GM21825 (cell line): ENCODE data around the gene CXCL8.
"Not testable (repeated sequence)": the region's sequence is repeated elsewhere in the genome, so short reads cannot be mapped to it uniquely, and the experiment has no call there.

Experiments used
- ATAC-seq: cut with Tn5 transposase; IDR thresholded peaks from one replicate; pipeline ENCODE4 v1.9.1; 2021; ENCODE audit warnings: mild to moderate bottlenecking, moderate library complexity; ENCODE audit not compliant: unreplicated experiment

Gene CXCL8

GRCh38 chr4:73740353-73740778, at the start of gene CXCL8:
Gene CXCL8, plus strand, starts transcription at chr4:73740569. Its CDS starts 90 bp downstream, at chr4:73740659.
- no peak for ATAC-seq

- ATAC-seq = not testable (repeated sequence)
Observed at GRCh38 chr4:73691201-73691600, 49.2 kb upstream of the CXCL8 start.

DNA sequence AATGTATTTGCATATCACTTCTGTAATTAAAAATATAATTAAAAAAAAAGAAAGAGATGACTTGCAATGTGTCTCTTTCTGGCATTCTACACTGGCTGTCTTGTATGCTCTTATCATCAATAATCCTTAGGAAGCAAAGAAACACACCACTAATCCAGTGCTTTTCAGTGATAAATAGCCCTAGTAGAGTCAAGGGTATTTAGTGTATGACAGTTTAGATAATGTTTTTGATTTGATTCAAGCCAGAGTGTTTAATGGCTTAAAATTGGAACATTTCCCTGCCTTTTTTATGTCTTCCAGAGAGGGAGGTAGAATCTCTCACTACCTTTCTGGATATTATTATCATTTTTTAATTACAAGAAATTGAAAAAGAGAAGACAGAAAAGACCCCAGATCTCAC, 48.6 kb upstream of the CXCL8 start:
- no peak for ATAC-seq

- no peak for ATAC-seq
Observed at GRCh38 chr4:73692254-73692653, 48.1 kb upstream of the CXCL8 start.

DNA sequence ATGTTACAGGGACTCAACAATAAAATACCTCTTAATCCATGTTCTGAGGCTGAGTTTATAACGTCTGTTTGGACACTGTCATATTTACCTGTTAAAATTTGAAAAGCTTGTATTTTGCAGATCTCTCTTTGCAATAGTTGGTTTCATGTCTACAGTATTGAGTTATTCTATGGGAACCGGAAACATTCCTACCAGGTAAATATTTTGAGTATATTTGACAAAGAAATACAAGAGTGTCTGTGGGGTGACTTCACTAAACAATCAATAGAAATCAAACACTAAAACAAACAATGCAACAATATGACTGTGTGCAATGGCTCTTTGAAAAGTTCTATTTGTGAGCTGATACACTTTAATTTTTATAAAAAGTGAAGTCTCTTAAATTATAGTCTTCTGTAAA, 47.7 kb upstream of the CXCL8 start:
- ATAC-seq = no peak

GRCh38 chr4:73693811-73694210, 46.6 kb upstream of the CXCL8 start:
- ATAC-seq = no peak

DNA sequence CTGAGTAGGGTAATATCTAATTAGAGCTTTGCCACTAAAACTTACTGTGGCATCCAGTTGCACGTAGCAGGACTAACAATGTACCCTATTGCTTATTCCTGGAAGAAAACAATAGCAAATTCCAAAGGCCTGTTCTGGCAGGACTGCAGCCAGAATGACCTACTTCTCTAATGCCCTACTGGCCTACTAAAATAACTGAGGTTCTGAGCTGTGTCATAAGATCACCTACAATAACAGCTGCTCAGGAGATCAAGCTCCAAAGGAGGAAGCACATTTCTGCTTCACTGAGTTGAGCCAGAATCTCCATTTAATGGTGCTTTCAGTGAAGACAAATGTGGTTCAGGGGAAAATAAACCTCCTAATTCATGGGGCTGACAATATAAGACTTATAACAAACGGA, 42.2 kb upstream of the CXCL8 start:
- no peak for ATAC-seq

DNA sequence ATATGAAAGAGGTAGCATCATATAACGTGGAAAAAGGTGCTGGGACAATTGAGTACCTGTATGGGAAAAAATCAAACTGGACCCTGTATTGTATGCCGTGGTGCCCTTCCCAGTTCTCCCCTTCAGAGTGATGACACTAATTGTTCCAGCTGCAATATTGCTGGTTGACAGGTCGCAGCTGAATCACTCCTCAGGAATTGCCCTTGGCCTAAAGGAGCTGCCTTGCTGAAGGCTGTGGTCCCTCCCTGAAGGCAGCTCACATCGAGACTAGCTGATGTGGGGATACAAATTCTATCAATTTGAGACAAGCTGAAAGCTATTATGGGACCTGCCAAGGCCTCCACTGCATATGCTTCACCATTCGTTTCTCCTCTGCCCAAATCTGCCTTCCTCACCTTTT, 39.3 kb upstream of the CXCL8 start:
- ATAC-seq = no peak

DNA sequence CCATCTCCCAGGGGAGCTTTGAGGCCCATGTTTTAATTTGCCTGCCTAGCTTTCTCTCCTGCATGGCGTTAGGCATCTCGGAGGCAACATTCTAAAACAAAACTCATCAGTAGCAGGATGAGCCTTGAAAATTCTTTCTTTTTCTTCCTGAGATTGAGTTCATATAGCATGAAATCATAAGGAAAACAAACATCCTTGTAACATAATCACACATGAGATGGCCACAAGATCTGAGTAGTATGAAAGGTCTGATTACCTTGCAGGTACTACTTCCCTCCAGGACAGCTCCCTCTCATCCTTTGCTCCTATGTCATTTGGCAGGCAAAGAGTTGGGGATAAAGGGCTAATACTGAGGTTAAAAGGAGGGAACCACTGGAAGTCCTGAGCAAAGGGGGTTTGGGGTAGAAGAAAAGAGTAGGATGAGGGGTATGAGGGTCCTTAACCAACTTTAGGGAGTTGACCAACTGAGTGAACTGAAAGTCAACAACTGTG, 37.5 kb upstream of the CXCL8 start:
- no peak for ATAC-seq

GRCh38 chr4:73703320-73703719, 37.0 kb upstream of the CXCL8 start:
- no peak for ATAC-seq

DNA sequence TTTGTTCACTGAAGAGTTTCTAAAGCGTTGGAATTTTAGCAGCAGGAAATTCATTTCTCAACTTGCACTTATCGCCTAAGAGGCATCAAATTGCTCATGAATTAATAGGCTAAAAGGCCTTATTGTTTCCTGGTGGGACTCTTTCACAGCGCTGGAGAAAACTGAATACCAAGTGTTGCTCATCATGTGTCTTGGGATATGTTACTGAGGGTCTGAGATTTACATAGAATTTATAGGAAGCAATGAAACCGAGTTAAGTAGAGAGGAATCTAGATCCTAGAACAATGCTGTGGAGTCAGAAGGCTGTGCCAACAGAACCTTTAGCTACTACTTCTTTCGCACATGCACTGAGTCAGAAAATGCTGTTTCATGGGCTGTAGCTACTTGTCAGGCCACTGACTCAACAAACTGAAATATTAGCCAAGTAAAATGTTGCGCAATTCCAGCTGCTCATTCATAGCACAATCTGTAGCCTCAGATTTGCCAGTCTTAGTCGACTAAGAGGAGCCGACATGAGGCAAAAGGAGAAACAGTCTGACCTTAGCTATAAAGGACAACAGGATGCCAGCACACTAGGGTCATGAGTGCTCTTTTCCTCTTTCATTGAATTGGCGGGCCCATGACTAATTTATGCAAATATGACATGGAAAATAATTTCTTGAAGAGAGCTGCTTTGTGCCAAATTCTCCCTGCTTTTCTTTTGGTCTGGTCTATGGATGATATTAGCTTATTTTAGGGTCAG, 35.9 kb upstream of the CXCL8 start:
- no peak for ATAC-seq

DNA sequence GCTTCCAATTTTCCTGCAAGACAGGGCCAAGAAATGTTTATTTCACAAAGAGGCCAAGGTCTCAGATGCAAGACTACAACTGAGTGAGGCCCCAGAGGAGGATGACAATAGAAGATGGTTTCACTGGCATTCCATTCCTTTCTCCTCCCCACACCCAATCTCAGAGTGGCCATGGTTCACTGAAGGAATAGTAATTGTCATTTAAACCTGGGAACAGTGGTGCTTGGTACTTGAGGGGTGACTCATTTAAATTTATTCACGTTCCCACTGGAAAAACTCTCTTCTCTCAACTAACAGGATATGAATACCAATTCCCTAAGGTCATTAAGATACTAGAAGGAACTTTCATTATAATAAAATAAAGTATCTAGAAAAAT, 35.3 kb upstream of the CXCL8 start:
- ATAC-seq = no peak

GRCh38 chr4:73705721-73706120, 34.6 kb upstream of the CXCL8 start:
- ATAC-seq = no peak

GRCh38 chr4:73706811-73707210, 33.6 kb upstream of the CXCL8 start:
- ATAC-seq = no peak

- ATAC-seq = no peak
Observed at GRCh38 chr4:73707269-73707875, 33.0 kb upstream of the CXCL8 start.

GRCh38 chr4:73707918-73708577, 32.3 kb upstream of the CXCL8 start:
- no peak for ATAC-seq

DNA sequence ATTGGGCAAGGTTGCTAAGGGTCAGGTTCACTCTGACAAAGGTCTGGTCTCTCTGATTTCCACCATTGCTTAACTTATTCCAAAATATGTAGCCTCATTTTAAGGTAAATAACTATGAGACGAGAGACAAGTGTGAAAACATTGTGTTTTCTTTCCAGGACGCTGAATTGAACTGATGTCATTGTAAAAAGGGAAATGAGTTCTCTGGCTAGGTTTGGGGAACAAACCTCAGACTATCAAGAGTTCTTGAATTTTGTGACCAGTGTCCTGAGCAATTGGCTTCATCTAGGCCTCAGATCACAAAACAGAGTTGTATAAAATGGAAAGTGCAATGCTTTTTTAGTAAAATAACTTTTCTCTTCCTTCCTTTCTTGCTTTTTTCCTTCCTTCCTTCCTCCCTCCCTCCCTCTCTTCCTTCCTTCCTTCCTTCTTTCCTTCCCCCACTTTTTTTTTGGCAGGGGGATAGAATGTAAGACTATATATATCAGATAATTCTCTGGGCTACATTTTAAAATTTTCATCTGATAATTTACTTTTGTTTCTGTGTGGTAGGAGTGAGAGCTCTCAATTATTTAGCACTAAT, 30.8 kb upstream of the CXCL8 start:
- ATAC-seq = no peak

- ATAC-seq = no peak
Observed at GRCh38 chr4:73710094-73710493, 30.3 kb upstream of the CXCL8 start.

DNA sequence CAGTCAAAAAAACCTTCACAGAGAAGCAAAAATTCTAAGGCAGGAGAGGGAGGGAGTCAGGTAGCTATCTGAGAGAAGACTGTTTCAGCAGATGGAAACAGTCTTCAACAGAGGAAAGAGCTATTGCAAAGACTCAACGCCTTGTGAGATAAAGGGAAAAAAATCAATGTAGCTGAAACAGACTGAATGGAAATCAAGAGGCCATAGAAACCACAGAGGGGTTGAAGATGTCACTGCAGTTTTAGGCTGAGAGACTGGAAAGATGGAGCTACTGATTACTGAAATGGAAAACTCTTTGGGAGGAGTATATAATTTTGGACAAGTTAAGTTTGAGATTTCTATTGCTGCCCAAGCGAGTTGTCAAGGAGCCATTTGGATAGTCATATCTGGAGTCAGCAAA, 28.4 kb upstream of the CXCL8 start:
- no peak for ATAC-seq

- ATAC-seq = no peak
Observed at GRCh38 chr4:73713650-73714049, 26.7 kb upstream of the CXCL8 start.

DNA sequence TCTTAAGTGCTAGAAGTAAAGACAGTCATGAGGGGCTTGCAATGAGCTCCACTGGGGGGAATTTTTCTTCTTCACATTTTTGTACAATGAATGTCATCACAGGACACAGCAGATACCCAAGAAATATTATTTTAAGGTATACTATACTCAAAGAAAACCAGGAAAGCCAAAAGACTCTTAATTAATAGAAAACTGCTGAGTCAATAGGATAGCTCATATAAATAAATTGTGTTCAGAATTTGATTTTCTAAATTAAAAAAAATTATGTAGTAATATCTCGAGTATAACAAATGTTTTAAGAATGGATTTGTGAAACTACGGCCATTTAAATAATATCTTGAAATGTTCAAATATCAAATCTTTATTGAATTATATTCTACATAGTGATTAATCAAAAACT, 25.7 kb upstream of the CXCL8 start:
- ATAC-seq = no peak

- no peak for ATAC-seq
Observed at GRCh38 chr4:73715659-73716058, 24.7 kb upstream of the CXCL8 start.
